ENCODE results near the gene ATP9B. TPM values are rescaled to one million over a fixed set of nuclear protein-coding genes. Genes with fewer than 3 reads are reported as not detected.

Gene ATP9B
- total RNA-seq, 1 experiment from 2014 or later, result 8.6 TPM

DNA sequence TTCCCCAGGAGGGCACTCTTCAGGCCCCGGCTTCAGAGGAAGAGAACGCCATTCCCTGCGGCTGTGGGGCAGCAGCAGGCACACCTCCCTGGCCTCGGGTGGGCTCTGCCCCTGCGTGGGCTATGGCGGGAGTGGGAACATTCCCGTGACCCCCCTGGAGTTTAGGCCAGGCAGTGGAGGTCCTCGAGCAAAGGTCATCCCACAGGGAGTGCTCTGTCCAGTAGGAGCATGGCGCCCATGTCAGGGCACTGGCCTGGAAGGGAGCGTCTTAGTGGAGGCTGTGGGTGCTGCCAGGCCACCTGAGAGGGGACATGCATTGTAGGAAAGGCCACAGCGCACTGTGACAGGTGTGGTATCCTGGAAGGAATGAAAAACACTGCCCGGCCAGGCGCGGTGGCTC is 317.4 kb downstream of the ATP9B start:
- intact Hi-C loops (cut with micrococcal nuclease; ENCODE audit: unreplicated experiment), result no loop called here
- TF ChIP-seq EZH2 (IDR thresholded peaks at IDR 0.05; ENCODE audit: low read depth), result no peak
- TF ChIP-seq, protein P1, sequence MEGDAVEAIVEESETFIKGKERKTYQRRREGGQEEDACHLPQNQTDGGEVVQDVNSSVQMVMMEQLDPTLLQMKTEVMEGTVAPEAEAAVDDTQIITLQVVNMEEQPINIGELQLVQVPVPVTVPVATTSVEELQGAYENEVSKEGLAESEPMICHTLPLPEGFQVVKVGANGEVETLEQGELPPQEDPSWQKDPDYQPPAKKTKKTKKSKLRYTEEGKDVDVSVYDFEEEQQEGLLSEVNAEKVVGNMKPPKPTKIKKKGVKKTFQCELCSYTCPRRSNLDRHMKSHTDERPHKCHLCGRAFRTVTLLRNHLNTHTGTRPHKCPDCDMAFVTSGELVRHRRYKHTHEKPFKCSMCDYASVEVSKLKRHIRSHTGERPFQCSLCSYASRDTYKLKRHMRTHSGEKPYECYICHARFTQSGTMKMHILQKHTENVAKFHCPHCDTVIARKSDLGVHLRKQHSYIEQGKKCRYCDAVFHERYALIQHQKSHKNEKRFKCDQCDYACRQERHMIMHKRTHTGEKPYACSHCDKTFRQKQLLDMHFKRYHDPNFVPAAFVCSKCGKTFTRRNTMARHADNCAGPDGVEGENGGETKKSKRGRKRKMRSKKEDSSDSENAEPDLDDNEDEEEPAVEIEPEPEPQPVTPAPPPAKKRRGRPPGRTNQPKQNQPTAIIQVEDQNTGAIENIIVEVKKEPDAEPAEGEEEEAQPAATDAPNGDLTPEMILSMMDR (conservative IDR thresholded peaks at IDR 0.05), result no peak
- H2AFZ ChIP-seq, result no peak overlapping the region
- CTCF ChIA-PET, result no interaction called here
- H3K4me3 ChIP-seq, result no peak overlapping the region
- no peaks in the 10 kb centered on the region for H3K9me3 ChIP-seq (ENCODE audit: insufficient read depth, low read depth)
- H3K4me1 ChIP-seq (replicated peaks; ENCODE audit: insufficient read depth), result no peaks in the 10 kb centered on the region
- POLR2A ChIA-PET (ENCODE audit: unreplicated experiment), result no interaction called here
- H3F3A ChIP-seq (ENCODE audit: insufficient read depth, low read depth), result no peaks in the 10 kb centered on the region
- H3K36me3 ChIP-seq (ENCODE audit: low read depth), result no peaks in the 10 kb centered on the region
- H3K79me2 ChIP-seq (ENCODE audit: low read depth), result no peaks in the 10 kb centered on the region
- no peak overlapping the region for H3K4me2 ChIP-seq
- H4K20me1 ChIP-seq (ENCODE audit: insufficient read depth), result no peaks in the 10 kb centered on the region
- peaks cover 59% of the 10 kb centered on the region for H3K27me3 ChIP-seq (ENCODE audit: insufficient read depth, low read depth)
- H3K27ac ChIP-seq, result no peak overlapping the region
- H3K9me2 ChIP-seq (ENCODE audit: insufficient read depth), result no peaks in the 10 kb centered on the region
- DNase-seq, result no peak
- BruUV-seq (replicated peaks), result no TSS peak

DNA sequence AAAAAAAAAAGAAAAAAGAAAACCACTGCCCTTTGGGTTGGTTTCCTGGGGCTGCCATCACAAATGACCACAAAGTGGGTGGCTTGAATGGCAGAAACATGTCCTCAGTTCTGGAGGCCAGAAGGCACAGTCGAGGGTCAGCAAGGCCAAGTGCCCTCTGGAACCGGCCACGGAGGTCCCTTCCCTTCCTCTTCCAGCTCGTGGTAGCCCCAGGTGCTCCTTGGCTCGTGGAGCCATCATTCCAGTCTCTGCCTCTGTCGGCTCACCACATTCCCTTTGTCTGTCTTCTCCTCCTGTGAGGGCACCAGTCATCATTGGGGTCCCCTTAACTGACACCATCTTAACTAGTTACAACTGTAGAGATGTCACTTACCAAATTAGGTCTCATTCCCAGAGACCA is 318.0 kb downstream of the ATP9B start:
- Histone ChIP-seq H3F3A (ENCODE audit: insufficient read depth, low read depth) (no peaks in the 10 kb centered on the region), H3K27ac (no peak overlapping the region), H3K79me2 (ENCODE audit: low read depth) (no peaks in the 10 kb centered on the region), H3K9me3 (ENCODE audit: insufficient read depth, low read depth) (no peaks in the 10 kb centered on the region), H3K36me3 (ENCODE audit: low read depth) (no peaks in the 10 kb centered on the region), H2AFZ (no peak overlapping the region), H3K4me2 (no peak overlapping the region), H3K4me1 (replicated peaks; ENCODE audit: insufficient read depth) (no peaks in the 10 kb centered on the region), H3K27me3 (ENCODE audit: insufficient read depth, low read depth) (peaks cover 52% of the 10 kb centered on the region), H3K9me2 (ENCODE audit: insufficient read depth) (no peaks in the 10 kb centered on the region), H4K20me1 (ENCODE audit: insufficient read depth) (no peaks in the 10 kb centered on the region), H3K4me3 (no peak overlapping the region)
- POLR2A ChIA-PET (ENCODE audit: unreplicated experiment), result no interaction called here
- CTCF ChIA-PET, result no interaction called here
- intact Hi-C loops (cut with micrococcal nuclease; ENCODE audit: unreplicated experiment), result no loop called here
- BruUV-seq (replicated peaks), result no TSS peak
- TF ChIP-seq, protein P1 (conservative IDR thresholded peaks at IDR 0.05), result no peak
- no peak for TF ChIP-seq EZH2 (IDR thresholded peaks at IDR 0.05; ENCODE audit: low read depth)
- DNase-seq, result no peak

DNA sequence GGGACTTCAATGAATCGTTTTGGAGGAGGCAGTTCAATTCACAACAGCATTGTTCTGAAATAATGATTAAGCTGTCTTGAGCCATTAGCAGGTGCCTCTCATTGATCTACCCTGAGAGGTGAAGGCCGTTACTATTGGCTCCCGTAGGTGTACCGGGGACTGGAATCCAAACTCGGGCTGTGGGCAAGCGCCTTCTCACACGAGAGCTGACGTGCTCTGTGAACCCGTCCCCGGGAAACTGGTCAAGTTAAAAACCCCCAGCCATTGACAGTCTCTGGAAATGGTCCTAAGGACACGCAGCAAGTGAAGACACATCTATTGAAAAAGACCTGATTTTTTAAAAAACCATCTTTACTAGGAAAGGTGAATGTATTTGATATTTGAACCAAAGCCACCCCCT is 318.4 kb downstream of the ATP9B start:
- peaks cover 50% of the 10 kb centered on the region for H3K27me3 ChIP-seq (ENCODE audit: insufficient read depth, low read depth)
- BruUV-seq (replicated peaks), result no TSS peak
- DNase-seq, result no peak
- TF ChIP-seq, protein P1 (conservative IDR thresholded peaks at IDR 0.05), result no peak
- no peak for TF ChIP-seq EZH2 (IDR thresholded peaks at IDR 0.05; ENCODE audit: low read depth)
- CTCF ChIA-PET, result no interaction called here
- H4K20me1 ChIP-seq (ENCODE audit: insufficient read depth), result no peaks in the 10 kb centered on the region
- no peaks in the 10 kb centered on the region for H3F3A ChIP-seq (ENCODE audit: insufficient read depth, low read depth)
- intact Hi-C loops (cut with micrococcal nuclease; ENCODE audit: unreplicated experiment), result no loop called here
- H3K4me2 ChIP-seq, result no peak overlapping the region
- no peak overlapping the region for H3K4me3 ChIP-seq
- no peaks in the 10 kb centered on the region for H3K9me2 ChIP-seq (ENCODE audit: insufficient read depth)
- H3K9me3 ChIP-seq (ENCODE audit: insufficient read depth, low read depth), result no peaks in the 10 kb centered on the region
- H3K79me2 ChIP-seq (ENCODE audit: low read depth), result no peaks in the 10 kb centered on the region
- no peak overlapping the region for H2AFZ ChIP-seq
- no peak overlapping the region for H3K27ac ChIP-seq
- no peaks in the 10 kb centered on the region for H3K4me1 ChIP-seq (replicated peaks; ENCODE audit: insufficient read depth)
- POLR2A ChIA-PET (ENCODE audit: unreplicated experiment), result no interaction called here
- no peaks in the 10 kb centered on the region for H3K36me3 ChIP-seq (ENCODE audit: low read depth)

Measured in PC-9 (cell line).